C4-2B (cell line): ENCODE results near the gene ZNF230.

Experiments
- CTCF ChIP-seq: fragments of 450-650 bp; conservative IDR thresholded peaks from 2 replicates; pipeline ENCODE4 v1.5.1; 2017; ENCODE audit warnings: mild to moderate bottlenecking
- ZFX ChIP-seq: fragments of 450-650 bp; IDR thresholded peaks from 2 replicates; pipeline ENCODE4 v1.6.1; 2017

DNA sequence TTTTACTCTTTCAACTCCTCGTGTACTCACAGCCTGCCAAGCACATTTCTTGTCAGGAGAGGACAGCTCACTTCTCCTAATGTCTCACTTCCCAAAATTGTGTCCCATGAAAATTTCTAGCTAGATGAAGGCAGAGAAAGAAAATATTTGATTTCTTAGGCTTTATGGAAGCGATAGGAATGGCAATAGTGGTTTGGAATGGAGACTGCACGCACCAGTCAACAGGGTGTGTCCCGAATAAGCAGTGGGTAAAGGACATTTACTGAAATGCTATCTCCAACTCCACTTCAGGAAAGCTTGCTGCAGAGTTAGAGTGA, 22.1 kb downstream of the ZNF230 start:
- TF ChIP-seq CTCF (no peak), ZFX (no peak)
